ENCODE results near the gene PALMD. TPM values are rescaled to one million over a fixed set of nuclear protein-coding genes. Genes with fewer than 3 reads are reported as not detected.

The PALMD gene
- 119 TPM for total RNA-seq

DNA sequence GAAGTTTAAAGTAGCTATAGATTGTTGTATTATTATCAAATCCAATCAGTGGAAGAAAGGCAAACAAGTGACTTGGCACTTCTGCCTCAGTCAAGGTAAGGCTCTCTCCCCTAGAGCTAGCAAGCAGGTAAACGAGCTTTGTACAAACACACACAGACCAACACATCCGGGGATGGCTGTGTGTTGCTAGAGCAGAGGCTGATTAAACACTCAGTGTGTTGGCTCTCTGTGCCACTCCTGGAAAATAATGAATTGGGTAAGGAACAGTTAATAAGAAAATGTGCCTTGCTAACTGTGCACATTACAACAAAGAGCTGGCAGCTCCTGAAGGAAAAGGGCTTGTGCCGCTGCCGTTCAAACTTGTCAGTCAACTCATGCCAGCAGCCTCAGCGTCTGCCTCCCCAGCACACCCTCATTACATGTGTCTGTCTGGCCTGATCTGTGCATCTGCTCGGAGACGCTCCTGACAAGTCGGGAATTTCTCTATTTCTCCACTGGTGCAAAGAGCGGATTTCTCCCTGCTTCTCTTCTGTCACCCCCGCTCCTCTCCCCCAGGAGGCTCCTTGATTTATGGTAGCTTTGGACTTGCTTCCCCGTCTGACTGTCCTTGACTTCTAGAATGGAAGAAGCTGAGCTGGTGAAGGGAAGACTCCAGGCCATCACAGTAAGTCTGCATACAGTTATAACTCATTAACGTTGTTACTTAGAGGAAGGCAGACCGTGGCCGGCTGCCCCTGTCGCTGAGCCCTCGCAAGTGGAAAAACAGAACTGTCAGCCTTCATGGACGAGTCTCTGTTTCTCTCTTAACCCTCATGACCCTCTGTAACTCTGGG is at the start of gene PALMD:
Gene PALMD (plus strand): TSS at position 415 of the 833 bp plus-strand sequence. CDS start 205 bp downstream, at position 620.
- ATAC-seq, result peak; percentile 65
- intact Hi-C loops (cut with DNase I), result no loop called here
- peak; percentile 62 for DNase-seq (ENCODE audit: low spot score)

DNA sequence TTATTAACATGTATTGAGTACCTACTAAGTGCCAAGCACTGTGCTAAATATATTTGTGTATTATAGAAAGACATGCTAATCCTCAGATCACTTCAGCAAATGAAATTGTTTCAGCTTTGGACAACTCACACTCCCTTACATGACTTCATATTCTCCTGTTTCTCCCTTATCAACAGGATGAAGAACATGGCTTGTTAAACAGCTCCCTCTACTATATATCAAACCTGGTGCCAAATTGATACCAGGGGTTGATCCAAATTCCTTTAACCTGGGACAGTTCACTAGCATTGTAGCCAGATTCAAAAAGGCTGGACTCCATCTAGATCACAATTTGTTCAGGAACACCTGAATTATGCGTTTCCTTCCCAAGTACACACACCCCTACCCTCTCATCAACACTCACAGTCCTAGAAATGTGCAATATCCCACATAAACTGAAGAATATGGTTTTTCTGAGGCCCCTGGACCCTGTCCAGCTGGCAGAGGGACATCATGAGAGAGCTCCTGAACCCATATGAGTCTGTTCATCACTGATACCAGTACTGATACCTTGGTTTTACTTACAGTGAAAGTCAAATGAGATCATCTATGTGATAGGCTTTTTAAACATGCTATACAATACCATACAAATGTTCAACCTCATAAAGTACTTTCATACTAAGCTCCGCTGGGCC is 47.0 kb upstream of the PALMD start:
- DNase-seq (ENCODE audit: low spot score) (no peak), ATAC-seq (no peak)
- intact Hi-C loops (cut with DNase I), result no loop called here

DNA sequence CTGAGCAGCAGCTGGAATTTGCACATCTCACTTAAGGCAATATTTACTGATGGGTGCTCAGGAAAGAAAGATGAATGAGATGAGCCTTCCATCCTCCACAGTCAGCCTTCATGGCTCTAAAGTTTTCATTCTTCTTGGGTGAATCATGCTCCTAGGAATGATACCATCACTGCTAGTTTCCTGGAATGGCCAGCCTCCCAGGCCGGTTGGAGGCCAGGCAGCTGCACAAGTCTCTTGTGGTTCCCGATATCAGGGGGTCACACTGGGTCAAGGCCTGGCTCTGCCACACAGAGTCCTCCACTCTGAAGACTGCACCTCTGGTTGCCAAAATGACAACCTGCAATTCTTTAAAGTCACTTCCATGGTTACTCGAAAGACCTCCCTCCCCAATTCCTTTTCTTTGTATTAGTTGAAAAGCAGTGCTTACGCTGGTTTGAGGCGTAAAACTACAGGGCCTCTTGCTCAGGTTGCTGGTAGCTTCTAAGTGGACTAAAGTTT is 46.2 kb upstream of the PALMD start:
- ATAC-seq (no peak), DNase-seq (ENCODE audit: low spot score) (no peak)
- intact Hi-C loops (cut with DNase I), result no loop called here

DNA sequence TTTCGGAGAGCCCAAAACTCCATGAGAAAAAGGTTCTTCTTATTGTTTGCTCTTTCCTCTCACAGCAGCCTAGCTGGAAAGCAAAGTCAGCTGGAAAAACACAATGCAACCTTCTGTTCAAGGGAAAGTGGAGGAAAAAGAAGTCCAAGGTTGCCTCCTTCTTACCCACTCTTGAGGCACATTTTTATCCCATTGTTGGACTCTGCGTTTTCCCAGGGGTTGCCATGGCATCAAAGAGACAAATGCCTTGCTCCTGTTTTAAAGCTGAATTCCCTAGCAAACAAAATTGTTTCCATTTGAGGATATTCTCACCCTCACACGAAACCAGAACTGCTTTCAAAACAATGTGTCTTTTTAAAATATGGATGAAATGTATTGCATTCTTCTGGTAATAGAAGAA is 45.1 kb upstream of the PALMD start:
- DNase-seq (ENCODE audit: low spot score), result no peak
- intact Hi-C loops (cut with DNase I), result no loop called here
- ATAC-seq, result no peak

DNA sequence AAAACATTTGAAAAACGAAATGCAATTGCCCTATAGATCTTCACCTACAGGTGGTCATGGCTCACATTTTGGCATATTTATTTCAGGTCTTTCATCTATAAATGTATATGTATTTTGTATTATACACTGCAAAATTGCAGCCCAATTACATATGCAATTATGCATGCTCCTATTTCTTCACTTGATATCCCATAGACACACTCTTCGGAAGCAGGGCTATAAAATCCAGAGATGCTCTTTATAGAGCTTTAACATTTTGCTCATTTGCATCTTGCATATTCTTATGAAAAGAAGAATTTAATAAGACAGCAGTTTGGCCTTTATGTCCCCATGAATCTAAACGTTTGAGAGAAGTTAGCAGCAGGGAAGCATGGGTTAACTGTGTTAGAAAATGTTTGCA is 44.7 kb upstream of the PALMD start:
- DNase-seq (ENCODE audit: low spot score) (no peak), ATAC-seq (no peak)
- intact Hi-C loops (cut with DNase I), result no loop called here

- no peak for ATAC-seq
- DNase-seq (ENCODE audit: low spot score), result no peak
- intact Hi-C loops (cut with DNase I), result no loop called here
These were observed 44.1 kb upstream of the PALMD start for GRCh38 chr1:99601709-99602403.

DNA sequence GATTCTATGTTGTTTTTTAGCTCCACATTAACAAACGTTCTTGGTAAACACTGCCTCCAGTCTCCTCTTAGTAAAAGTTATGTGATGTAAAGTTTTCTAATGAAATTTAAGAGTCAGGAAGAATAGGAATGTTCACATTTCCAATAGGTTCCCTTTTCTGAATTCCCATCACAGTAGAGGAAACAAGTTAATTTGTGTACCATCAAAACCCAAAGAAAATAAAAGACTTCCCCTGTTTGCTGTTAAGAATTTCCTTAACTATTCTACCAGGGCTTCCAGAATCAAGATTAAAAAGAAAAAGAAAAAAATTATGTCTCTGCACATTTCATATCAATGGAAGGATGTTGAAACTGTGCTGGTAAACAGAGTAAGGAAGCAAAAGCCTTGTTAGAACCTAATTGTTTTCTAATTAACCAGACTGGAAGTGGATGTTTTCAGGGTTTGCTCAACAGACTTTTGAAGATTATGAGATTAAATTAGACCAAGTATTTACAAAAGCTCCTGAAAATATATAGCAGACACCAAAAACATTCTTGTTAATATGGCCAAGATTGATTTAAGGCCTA is 43.4 kb upstream of the PALMD start:
- intact Hi-C loops (cut with DNase I), result no loop called here
- DNase-seq (ENCODE audit: low spot score), result no peak
- no peak for ATAC-seq

DNA sequence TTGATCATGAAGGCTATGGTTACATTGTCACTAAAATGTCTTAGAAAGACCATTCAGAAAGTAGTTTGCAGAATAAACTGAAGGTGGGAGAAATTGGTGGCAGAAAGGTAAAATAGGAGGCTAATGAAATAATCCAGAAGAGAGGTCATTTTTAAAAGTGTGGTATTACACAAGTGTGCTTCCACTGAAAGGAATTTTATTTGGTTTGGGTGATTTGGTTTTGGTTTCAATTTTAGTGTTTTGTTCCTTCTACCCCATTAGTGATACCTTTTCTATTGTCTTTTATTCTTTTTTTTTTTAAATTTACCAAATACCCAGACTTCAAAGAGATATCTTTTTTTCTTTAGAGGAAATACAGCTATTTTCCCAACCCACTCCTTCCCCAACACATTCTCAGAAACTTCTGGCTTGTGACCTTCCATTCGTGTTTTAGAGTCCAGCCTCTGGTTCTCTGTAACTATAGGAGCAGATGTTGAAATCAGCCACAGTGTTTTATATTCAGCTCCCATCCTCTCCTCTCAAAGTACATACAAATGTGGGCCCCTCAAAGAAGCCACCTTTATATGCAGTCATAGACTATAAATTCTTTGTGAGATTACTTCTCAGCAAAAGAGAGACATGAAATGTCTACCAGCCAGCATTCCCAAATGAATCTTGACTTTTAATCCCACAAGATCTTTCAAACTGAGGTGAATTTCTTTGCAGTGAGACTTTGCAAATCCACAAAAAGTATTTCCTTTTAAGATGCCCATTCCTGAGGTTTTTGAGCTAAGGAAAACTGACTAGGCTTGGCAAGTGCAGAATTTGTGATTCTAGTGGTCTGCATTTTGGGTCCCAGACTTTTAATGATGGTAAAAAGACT is 42.0 kb upstream of the PALMD start:
- no peak for DNase-seq (ENCODE audit: low spot score)
- intact Hi-C loops (cut with DNase I), result no loop called here
- ATAC-seq, result no peak

GRCh38 chr1:99606306-99606705 is 39.6 kb upstream of the PALMD start:
- no peak for ATAC-seq
- intact Hi-C loops (cut with DNase I), result no loop called here

DNA sequence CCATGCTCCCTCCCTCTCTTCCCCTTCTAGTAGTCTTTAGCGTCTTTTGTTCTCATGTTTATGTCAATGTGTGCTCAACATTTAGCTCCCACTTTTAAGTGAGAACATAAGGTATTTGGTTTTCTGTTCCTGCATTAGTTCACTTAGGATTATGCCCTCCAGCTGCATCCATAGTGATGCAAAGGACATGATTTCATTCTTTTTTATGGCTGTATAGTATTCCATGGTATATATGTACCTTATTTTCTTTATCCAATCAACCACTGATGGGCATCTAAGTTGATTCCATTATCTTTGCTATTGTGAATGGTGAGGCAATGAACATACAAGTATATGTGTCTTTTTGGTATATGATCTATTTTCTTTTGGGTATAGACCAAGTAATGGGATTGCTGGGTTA is 38.3 kb upstream of the PALMD start:
- intact Hi-C loops (cut with DNase I), result no loop called here
- ATAC-seq (no peak), DNase-seq (ENCODE audit: low spot score) (no peak)

More at GRCh38 chr1:99606306-99606705, 39.6 kb upstream of the PALMD start:
- DNase-seq (ENCODE audit: low spot score), result no peak

DNA sequence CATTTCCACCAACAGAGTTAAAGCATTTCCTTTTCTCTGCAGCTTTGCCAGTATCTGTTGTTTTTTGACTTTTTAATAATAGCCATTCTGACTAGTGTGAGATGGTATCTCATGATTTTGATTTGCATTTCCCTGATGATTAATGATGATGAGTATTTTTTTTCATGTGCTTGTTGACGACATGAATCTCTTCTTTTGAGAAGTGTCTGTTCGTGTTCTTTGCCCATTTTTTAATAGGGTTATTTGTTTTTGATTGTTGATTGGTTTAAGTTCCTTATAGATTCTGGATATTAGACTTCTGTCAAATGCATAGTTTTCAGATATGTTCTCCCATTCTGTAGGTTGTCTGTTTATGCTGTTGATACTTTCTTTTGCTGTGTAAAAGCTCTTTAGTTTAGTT is 37.9 kb upstream of the PALMD start:
- intact Hi-C loops (cut with DNase I), result no loop called here
- ATAC-seq, result no peak
- no peak for DNase-seq (ENCODE audit: low spot score)

GRCh38 chr1:99613716-99614115 is 32.2 kb upstream of the PALMD start:
- intact Hi-C loops (cut with DNase I), result no loop called here
- no peak for ATAC-seq
- no peak for DNase-seq (ENCODE audit: low spot score)

- intact Hi-C loops (cut with DNase I), result no loop called here
- DNase-seq (ENCODE audit: low spot score) (no peak), ATAC-seq (no peak)
These were observed 31.2 kb upstream of the PALMD start for GRCh38 chr1:99614728-99615127.

- ATAC-seq, result no peak
- intact Hi-C loops (cut with DNase I), result no loop called here
- no peak for DNase-seq (ENCODE audit: low spot score)
These were observed 26.3 kb upstream of the PALMD start for GRCh38 chr1:99619583-99619982.

- no peak for DNase-seq (ENCODE audit: low spot score)
- intact Hi-C loops (cut with DNase I), result no loop called here
- ATAC-seq, result no peak
These were observed 24.5 kb upstream of the PALMD start for GRCh38 chr1:99621340-99621901.

GRCh38 chr1:99622702-99623347 is 23.1 kb upstream of the PALMD start:
- no peak for DNase-seq (ENCODE audit: low spot score)
- intact Hi-C loops (cut with DNase I), result no loop called here
- ATAC-seq, result no peak

DNA sequence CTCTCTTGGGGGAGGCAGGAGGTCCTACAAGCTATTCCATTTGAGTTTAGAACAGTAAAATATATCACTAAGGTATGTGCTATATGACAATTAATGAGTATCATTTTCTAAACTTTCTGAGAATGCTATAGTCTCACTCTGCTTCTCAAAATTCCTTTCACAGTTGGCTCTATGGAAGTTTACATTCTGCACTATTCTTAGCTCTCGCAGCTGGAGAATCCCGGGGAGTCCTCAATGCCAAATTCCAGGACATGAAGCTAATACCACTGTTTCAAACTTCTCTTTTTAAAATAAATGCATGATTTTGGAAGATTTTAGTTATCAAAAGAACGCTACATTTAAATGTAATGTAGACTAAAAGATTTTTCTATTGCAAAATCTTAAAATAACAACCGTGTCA is 22.4 kb upstream of the PALMD start:
- intact Hi-C loops (cut with DNase I), result no loop called here
- ATAC-seq (no peak), DNase-seq (ENCODE audit: low spot score) (no peak)

DNA sequence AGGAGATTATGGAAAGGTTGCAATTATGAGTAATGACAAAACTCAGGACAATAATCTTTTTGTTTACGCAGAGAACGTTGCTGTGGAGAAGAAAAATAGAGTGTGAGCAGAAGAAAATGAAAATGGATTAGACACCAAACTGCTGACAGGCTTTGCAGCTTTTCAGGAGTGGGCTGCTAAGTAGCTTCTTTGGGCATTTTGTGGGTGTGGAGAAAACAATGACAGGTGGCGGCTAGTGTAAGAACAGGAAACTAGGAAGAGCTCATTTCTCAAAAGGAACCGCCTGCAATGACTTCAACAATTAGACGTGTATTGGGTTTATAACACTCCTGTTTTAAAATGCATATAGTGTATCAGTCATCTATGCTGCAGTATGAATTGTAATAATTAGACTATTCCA is 18.3 kb upstream of the PALMD start:
- DNase-seq (ENCODE audit: low spot score) (no peak), ATAC-seq (no peak)
- intact Hi-C loops (cut with DNase I), result no loop called here
